IgD-negative memory B cell (primary cell): ENCODE data around the gene EHD3. TPM values are rescaled to one million over a fixed set of nuclear protein-coding genes. Genes with fewer than 3 reads are reported as not detected.

Experiments
- H3K27ac Mint-ChIP-seq, 3 donors: one replicate each; pipeline ENCODE4 v1.8.0; 2020 to 2022; ENCODE audit warnings: mild to moderate bottlenecking in 3 of 3, mixed read lengths in 3 of 3, moderate library complexity in 1 of 3
- H3K27me3 Mint-ChIP-seq: one replicate; pipeline ENCODE4 v1.8.0; 2021; ENCODE audit warnings: mixed read lengths
- H3K36me3 Mint-ChIP-seq: one replicate; pipeline ENCODE4 v1.8.0; 2020; ENCODE audit warnings: mild to moderate bottlenecking, mixed read lengths
- H3K4me1 Mint-ChIP-seq, 3 donors: one replicate each; pipeline ENCODE4 v1.8.0; 2020 to 2022; ENCODE audit warnings: mixed read lengths in 3 of 3, mild to moderate bottlenecking in 1 of 3
- H3K4me3 Mint-ChIP-seq, 4 donors: one replicate each; pipeline ENCODE4 v1.8.0; 2020 to 2022; ENCODE audit warnings: mild to moderate bottlenecking in 4 of 4, mixed read lengths in 4 of 4, moderate library complexity in 3 of 4
- H3K9me3 Mint-ChIP-seq, 3 donors: one replicate each; pipeline ENCODE4 v1.8.0; 2020 to 2021; ENCODE audit warnings: mixed read lengths in 3 of 3, mild to moderate bottlenecking in 1 of 3
- polyA plus RNA-seq: library from polyadenylated mRNA; unstranded; fragments of 300-500 nt; fragmentation: Illumina TruSeq; gene quantifications from one replicate; pipeline ENCODE4 v1.2.3, GENCODE V29; 2021

Gene EHD3
- polyA plus RNA-seq, 1 donor from 2014 or later, result 31.8 TPM

DNA sequence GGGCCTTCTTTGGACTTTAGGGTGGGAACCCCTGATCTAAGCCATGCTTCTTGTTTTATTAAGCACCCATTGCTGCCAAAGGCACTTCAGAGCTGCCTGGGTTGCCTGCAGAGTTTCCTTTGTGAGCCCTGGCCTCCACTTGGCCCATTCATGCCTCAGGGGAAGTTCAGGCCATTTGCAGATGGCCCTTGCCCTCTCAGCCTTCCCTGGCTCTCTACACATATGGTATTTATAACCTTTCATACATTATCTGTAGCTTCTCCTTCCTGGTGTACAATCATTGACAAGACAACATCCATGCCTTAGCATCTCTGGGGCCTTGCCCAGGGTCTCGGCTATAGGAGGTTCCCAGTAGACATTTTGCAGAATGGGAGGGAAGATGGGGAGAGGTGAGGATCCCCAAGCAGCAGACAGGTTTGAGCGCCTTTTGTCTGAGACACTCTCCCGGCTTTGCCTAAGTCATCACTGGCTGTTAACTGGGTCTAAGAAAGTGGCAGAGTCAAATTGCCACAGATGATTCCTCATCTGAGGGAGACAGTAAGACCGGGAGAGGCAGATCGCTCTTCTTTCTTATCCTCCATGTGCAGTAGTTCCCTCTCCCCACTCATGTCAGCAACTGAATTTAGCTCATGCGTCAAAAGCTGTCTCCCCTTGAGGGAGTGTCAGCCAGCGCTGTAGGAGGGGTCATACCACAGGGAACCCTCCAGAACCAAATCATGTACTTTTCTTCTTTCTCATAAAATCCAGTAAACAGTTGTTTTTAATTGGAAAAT is 2.7 kb downstream of the EHD3 start:
- H3K9me3 Mint-ChIP-seq, result no peaks in the 10 kb centered on the region
- peak overlapping the region; percentile 89 to 99 (median 94) for H3K4me3 Mint-ChIP-seq
- H3K36me3 Mint-ChIP-seq, result no peaks in the 10 kb centered on the region
- no peaks in the 10 kb centered on the region for H3K27me3 Mint-ChIP-seq
- peak overlapping the region; percentile 36 to 89 (median 63) for H3K27ac Mint-ChIP-seq
- peaks cover 48 to 53% (median 52%) of the 10 kb centered on the region in 3 donors for H3K4me1 Mint-ChIP-seq

DNA sequence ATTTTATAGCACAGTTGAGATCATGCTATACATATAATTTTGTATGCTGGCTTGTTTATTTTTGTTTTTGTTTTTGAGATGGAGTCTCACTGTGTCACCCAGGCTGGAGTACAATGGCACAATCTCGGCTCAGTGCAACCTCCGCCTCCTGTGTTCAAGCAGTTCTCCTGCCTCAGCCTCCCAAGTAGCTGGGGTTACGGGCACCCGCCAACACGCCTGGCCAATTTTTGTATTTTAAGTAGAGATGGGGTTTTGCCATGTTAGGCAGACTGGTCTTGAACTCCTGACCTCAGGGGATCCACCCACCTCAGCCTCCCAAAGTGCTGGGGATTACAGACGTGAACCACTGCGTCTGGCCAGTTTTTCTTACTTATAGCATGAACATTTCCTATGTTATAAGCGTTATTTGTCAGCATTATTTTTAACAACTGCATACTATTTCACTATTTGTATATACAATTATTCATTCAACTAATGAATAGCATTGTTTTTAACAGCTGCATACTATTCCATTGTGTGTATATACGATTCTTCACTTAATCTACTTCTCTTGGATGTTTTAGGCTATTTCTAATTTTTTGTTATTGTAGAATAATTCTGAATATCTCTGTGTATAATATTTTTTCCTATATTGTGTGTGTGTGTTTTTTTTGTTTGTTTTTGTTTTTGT is 3.5 kb downstream of the EHD3 start:
- Mint-ChIP-seq H3K27ac (peak overlapping the region in 1 of 3 donors; percentile 36), H3K4me3 (peak overlapping the region in 1 of 4 donors; percentile 50), H3K27me3 (no peaks in the 10 kb centered on the region), H3K36me3 (peaks cover under 1% of the 10 kb centered on the region), H3K9me3 (no peaks in the 10 kb centered on the region), H3K4me1 (peaks cover 53 to 61% (median 59%) of the 10 kb centered on the region in 3 donors)

DNA sequence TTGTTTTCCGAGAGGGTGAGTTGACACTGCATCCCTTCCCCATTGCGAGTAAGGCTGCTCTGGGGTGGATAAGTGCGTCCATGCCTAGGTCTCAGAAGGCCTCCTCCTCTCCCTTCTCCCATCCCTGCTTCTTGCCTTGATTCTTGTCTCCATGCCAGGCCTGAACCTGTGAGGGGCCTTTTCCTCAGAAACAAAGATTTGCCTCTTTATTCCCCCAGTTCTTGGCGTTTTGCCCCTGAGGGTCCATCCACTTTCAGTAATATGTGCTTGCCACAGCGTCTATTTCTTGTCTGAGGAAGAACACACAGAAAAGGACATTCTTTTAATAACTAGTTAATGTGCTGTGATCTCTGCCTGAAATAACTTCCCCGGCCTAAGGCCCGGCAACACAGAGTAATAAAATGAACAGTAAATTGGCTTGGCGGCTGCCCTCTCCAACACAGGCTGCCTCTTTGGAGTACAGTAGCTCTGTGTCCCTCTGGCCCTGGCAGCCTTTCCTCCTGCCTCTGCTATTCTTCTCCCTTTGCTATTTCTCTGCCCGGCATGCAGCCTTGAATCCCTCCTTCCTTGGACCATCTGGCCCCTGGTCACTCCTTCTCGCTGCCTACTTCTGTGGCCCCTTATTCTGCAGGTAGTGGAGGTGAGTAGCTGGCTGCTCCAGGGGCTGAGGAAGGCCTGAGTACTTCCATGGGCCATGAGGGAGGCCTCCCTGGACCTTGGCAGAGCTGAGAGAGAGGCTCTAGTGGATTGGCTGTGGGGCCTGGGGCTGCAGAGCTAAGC is 4.4 kb downstream of the EHD3 start:
- Mint-ChIP-seq H3K27ac (peak overlapping the region in 2 of 3 donors; percentile 64 to 91), H3K27me3 (no peaks in the 10 kb centered on the region), H3K4me1 (peaks cover 51 to 58% (median 58%) of the 10 kb centered on the region in 3 donors), H3K4me3 (peak overlapping the region in 3 of 4 donors; percentile 4 to 50 (median 18)), H3K9me3 (no peaks in the 10 kb centered on the region), H3K36me3 (peaks cover 2% of the 10 kb centered on the region)

DNA sequence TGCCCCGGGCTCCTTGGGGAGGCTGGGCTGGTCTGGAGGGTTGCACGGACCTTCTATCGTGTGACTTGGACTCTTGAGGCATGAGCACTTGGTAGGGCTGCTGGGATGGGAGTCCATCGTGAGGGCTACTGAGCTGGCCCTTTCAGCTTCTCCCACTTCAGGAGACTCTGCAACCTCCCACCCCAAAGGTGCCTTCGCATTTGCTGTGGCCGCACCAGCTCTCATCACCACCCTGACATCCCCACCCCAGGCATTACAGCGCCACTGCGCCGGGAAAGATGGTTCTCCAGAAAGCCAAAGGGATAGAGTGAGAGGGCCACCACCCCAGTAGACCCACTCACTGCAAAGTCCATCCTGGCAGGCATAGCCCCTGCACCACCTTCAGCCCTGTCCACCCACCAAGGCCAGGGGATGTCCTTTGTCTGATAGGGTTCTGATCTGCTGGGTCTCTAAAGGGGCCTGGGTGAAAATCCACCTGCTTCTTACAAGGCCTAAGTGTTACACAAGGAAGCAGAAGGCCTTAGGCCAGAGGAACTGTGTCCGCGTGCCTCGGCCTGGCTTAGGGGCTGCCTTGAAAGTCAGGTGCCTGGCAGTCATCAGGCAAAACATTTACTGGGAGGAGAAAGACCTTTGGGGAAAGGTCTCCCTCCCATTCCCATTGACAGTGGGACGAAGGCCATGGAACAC is 5.1 kb downstream of the EHD3 start:
- Mint-ChIP-seq H3K27me3 (no peaks in the 10 kb centered on the region), H3K9me3 (no peaks in the 10 kb centered on the region), H3K4me3 (peak overlapping the region in 2 of 4 donors; percentile 50 to 70), H3K36me3 (peaks cover 5% of the 10 kb centered on the region), H3K4me1 (peaks cover 47 to 54% (median 50%) of the 10 kb centered on the region in 3 donors), H3K27ac (peak overlapping the region in 1 of 3 donors; percentile 39)

DNA sequence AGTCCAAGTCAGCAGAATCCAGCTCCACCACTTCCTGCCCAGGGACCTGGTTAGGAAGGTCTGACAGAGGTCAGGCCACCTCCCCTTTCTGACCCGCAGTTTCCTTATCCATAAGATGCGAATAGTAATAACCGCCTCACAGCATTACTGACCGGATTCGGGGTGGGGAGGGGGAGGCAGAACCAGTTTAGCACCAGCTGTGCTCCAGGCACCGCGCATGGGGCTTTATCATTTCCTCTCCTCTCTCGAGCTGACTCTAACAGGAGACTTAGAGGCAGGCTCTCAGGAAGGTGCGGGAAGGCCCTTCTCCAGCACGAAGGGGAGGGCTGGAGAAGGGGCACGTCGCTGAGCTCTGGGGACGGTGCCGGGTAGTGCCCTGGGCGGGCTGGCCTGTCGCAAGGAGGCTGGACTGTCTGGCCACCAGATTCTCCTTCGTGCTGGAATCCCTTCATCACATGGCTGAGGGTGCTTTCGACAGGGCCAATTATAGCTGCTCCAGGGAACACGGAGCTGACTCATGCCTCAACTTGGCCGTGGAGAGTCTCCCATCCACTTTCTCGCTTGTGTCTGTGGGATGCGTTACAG is 5.7 kb downstream of the EHD3 start:
- Mint-ChIP-seq H3K27ac (peak overlapping the region in 2 of 3 donors; percentile 39 to 81), H3K27me3 (no peaks in the 10 kb centered on the region), H3K4me3 (peak overlapping the region in 3 of 4 donors; percentile 5 to 74 (median 12)), H3K9me3 (no peaks in the 10 kb centered on the region), H3K4me1 (peaks cover 49 to 57% (median 50%) of the 10 kb centered on the region in 3 donors), H3K36me3 (peaks cover 7% of the 10 kb centered on the region)

DNA sequence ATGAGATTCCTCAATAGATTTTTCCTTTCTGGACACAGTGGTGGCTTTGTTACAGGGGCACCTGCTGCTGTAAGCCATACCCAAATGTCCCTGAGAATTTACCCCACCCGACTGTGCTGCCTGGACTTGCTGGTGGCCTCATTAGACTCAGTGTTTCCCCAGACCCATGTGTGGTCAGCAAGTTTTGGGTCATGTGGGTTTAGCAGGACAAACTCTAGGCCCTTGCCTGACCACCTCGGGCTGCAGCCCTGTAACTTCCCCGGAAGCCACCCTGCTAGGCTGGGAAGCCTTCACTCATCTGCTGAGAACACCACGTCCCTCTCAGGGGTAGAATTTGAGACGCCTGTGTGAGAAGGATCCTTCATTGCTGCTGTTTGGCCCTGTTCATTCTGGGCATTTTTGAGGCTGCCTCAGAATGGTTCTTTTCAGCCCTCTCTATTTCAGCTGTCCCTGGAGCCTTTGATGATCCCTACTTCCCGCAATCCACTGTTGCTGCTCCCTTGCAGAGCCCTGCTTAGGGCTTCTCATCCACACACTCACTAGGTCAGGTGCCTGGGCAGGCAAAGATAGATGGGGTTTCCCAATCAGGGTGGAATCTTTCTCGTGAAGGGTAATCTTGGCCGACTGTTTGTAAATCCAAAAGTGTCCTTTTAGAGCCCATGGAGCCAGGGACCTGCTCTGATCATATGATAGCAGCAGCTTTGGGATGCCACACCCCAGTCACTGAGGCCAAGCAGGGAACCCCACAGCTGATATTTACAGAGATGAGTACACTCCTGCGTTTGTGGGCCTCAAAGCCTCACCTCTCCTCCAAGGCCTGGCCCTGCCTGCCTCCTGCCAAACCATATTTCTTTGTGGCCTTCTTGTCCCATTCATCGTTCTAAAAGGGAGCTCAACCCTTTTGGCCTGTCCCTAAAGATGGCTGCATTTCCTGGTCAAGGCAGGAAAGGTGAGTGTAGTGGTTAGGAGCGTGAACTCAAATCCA is 6.7 kb downstream of the EHD3 start:
- Mint-ChIP-seq H3K4me3 (peak overlapping the region in 2 of 4 donors; percentile 5 to 74), H3K9me3 (no peaks in the 10 kb centered on the region), H3K36me3 (peaks cover 7% of the 10 kb centered on the region), H3K27me3 (no peaks in the 10 kb centered on the region), H3K4me1 (peaks cover 41 to 48% (median 41%) of the 10 kb centered on the region in 3 donors), H3K27ac (peak overlapping the region; percentile 39 to 73 (median 58))

DNA sequence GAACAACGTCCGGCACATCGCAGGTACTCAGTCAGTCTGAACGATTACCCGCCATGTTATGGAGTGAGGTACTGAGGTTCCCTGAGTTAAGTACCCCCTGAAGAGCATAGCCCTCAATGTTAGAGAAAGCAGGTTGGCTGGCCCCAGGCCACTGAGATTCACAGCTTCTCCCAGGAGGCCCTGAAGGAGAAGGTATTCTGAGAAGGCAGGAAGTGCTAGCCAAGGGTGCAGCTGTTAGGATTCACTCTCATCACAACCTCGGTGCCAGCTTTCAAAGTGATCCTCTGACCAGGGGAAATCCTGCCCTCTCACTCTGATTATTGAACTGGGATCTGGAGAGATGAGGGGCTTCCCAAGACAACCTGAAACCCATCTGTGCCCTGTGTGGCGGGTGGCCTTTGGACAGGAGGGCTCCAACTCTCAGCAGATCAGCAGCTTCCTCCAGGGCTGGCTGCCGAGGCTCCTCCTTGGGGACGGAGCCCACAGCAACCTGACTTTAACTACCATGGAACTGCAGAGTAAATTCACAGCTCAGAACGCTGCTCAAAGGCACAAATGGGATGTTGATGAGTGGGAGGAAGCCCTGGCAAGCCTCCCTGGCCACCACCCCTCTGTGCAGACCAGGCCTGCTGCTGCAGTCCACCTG is 7.8 kb downstream of the EHD3 start:
- peak overlapping the region; percentile 54 to 87 (median 68) for H3K27ac Mint-ChIP-seq
- H3K36me3 Mint-ChIP-seq, result peaks cover 7% of the 10 kb centered on the region
- no peaks in the 10 kb centered on the region for H3K27me3 Mint-ChIP-seq
- H3K4me3 Mint-ChIP-seq, result peak overlapping the region in 2 of 4 donors; percentile 32 to 36
- no peaks in the 10 kb centered on the region for H3K9me3 Mint-ChIP-seq
- peaks cover 38 to 47% (median 41%) of the 10 kb centered on the region in 3 donors for H3K4me1 Mint-ChIP-seq

DNA sequence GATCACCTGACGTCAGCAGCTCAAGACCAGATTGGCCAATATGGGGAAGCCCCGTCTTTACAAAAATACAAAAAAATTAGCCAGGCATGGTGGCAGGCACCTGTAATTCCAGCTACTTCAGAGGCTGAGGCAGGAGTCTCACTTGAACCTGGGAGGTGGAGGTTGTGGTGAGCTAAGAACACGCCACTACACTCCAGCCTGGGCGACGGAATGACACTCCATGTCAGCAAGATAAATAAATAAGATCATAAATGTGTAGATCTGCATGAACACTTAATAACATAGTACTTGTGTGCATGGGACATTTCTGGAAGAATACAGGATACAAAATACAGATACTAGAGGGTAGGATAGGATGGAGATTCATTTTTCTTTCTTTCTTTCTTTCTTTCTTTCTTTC is 9.1 kb downstream of the EHD3 start:
- peaks cover 34 to 49% (median 39%) of the 10 kb centered on the region in 3 donors for H3K4me1 Mint-ChIP-seq
- no peaks in the 10 kb centered on the region for H3K9me3 Mint-ChIP-seq
- H3K4me3 Mint-ChIP-seq, result no peak overlapping the region
- peaks cover 7% of the 10 kb centered on the region for H3K36me3 Mint-ChIP-seq
- H3K27ac Mint-ChIP-seq, result no peak overlapping the region
- H3K27me3 Mint-ChIP-seq, result no peaks in the 10 kb centered on the region

DNA sequence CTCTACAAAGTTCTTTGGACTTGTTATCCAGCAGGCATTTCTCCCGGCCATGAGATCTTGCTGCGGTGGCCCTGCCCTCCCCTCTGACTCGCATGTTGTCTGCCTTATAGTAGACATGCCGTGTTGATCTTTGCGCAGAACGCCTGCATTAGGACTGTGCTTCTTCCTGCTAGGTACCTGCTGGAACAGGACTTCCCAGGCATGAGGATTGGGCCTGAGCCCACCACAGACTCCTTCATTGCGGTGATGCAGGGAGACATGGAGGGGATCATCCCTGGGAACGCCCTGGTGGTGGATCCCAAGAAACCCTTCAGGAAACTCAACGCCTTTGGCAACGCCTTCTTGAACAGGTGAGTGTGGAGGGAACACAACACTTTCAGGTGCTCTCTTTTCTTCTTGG is 10.1 kb downstream of the EHD3 start:
- peaks cover 30 to 48% (median 36%) of the 10 kb centered on the region in 3 donors for H3K4me1 Mint-ChIP-seq
- no peak overlapping the region for H3K4me3 Mint-ChIP-seq

DNA sequence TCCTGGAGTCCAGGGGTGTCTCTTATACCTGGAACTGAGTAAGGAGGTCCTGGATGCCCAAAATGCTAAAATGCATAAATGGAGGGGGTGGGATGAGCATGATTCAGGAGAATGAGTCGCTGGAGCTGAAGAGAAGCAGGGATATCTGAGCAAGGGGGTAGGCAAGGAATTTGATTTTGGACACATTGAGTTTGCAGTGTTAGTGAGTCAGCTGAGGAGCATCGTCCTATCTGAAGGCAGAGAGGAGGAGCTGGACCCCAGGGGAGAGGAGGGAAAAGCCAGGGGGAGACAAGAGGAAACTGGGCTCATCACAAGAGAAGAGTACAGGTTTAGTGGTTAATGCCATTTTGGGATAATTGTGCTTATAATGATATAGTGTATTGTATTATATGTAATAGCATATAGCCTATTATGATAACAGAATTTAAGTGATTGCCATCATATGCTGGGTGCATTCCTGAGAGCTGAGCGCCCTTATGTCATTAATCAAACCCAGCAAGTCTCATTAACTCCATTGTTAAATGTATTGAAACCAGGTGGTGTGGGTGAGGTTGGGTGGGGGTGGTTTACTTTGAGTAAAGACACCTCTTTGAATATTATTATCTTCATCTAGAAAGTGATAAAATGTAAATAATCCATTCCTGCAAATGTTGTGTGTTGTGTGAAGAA is 12.4 kb downstream of the EHD3 start:
- peak overlapping the region in 1 of 4 donors; percentile 30 for H3K4me3 Mint-ChIP-seq
- H3K27me3 Mint-ChIP-seq, result no peaks in the 10 kb centered on the region
- peaks cover 14% of the 10 kb centered on the region for H3K36me3 Mint-ChIP-seq
- peaks cover 26 to 47% (median 44%) of the 10 kb centered on the region in 3 donors for H3K4me1 Mint-ChIP-seq
- no peaks in the 10 kb centered on the region for H3K9me3 Mint-ChIP-seq
- H3K27ac Mint-ChIP-seq, result peak overlapping the region in 2 of 3 donors; percentile 57 to 77

More for the DNA sequence above, 10.1 kb downstream of the EHD3 start:
- H3K27ac Mint-ChIP-seq, result peak overlapping the region in 1 of 3 donors; percentile 1
- no peaks in the 10 kb centered on the region for H3K27me3 Mint-ChIP-seq
- no peaks in the 10 kb centered on the region for H3K9me3 Mint-ChIP-seq
- peaks cover 8% of the 10 kb centered on the region for H3K36me3 Mint-ChIP-seq

DNA sequence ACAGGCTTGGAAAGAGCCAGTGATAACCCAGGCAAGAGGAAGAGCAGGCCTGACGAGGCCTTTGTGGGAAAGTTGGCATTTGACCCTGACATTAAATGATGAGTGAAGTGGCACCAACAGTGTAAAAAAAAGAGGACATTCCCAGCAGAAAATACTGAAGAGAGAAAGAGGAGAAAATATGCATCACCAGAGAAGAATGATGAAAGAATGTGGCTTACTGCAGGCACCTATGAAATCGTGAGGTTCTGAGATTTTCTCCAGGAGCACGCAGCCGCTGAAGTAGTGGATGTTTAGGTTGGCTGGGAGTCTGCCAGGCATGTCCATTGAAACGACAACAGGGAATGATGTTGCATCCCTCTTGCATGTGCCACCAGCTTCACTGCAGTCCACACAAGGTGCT is 13.8 kb downstream of the EHD3 start:
- Mint-ChIP-seq H3K9me3 (no peaks in the 10 kb centered on the region), H3K4me1 (peaks cover 33 to 49% (median 39%) of the 10 kb centered on the region in 3 donors), H3K27me3 (no peaks in the 10 kb centered on the region), H3K27ac (peak overlapping the region in 2 of 3 donors; percentile 72 to 87), H3K4me3 (peak overlapping the region in 2 of 4 donors; percentile 35 to 66), H3K36me3 (peaks cover 17% of the 10 kb centered on the region)

DNA sequence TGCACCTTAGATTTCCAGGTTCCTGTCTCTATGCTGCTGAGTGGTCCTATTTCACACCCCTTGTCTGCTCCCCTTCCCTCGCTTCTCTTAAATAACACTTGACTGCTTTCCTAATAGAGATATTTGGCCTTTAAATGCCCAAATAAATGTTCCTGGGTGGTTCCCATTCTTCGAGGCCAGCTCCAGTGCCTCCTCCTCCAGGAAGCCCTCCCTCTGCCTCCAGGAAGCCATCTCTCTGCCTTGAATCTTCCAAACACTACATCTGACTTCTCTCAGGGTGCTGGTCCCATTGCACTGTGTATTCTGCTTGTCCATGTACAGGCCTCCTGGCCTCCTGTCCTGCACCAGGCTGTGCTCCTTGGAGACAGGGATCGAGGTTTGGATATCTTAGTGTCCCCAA is 14.2 kb downstream of the EHD3 start:
- Mint-ChIP-seq H3K4me1 (peaks cover 36 to 51% (median 40%) of the 10 kb centered on the region in 3 donors), H3K27ac (peak overlapping the region in 2 of 3 donors; percentile 10 to 80), H3K4me3 (no peak overlapping the region), H3K27me3 (no peaks in the 10 kb centered on the region), H3K36me3 (peaks cover 17% of the 10 kb centered on the region), H3K9me3 (no peaks in the 10 kb centered on the region)
